ENCODE data around the gene RTN4RL1. TPM values are rescaled to one million over a fixed set of nuclear protein-coding genes. Genes with fewer than 3 reads are reported as not detected.
A peak's percentile ranks its signal among the peaks of the same experiment; 100 is the strongest.

RTN4RL1 gene
- total and polyA plus RNA-seq, 9 of the 15 experiments (the other 6 are each of a cell fraction or from before 2014, with no cell fraction given): 0.04 to 0.06 (median 0.04) TPM; not detected in 5

- H3K9ac ChIP-seq (ENCODE audit: insufficient read depth in 1 of 2, low read depth in 2 of 2, low read length in 2 of 2): peak overlapping the region; percentile 56 to 89
- peak overlapping the region; percentile 76 for H3K4me2 ChIP-seq (ENCODE audit: insufficient read depth, low read length)
- intact Hi-C loops (cut with micrococcal nuclease): loop anchor here (5.0 to 10.0 kb wide), 3 partner anchors 125 to 303 kb away; no protein-coding TSS in a partner anchor
- H3K79me2 ChIP-seq (ENCODE audit: control insufficient read depth, insufficient read depth, low read length): no peaks in the 10 kb centered on the region
- peak overlapping the region; percentile 59 for H3K4me3 ChIP-seq
- peak; percentile 70 for ATAC-seq
- no peaks in the 10 kb centered on the region for H4K20me1 ChIP-seq (replicated peaks; ENCODE audit: control insufficient read depth, insufficient read depth, low read length)
- ChIA-PET CTCF (ENCODE audit: low intra/inter-chr PET ratio) (no interaction called here), POLR2A (no interaction called here)
- no peaks in the 10 kb centered on the region for H3K27me3 ChIP-seq (ENCODE audit: control insufficient read depth in 2 of 2, insufficient read depth in 2 of 2, low read length in 2 of 2)
- in situ Hi-C loops (cut with MboI): no loop called here
- TSS peak; percentile 59 for BruUV-seq (replicated peaks)
- no peaks in the 10 kb centered on the region for H3K9me1 ChIP-seq (ENCODE audit: control insufficient read depth, insufficient read depth, low read length)
- H3K9me3 ChIP-seq (replicated peaks; ENCODE audit: control insufficient read depth, insufficient read depth, low read depth, low read length): no peaks in the 10 kb centered on the region
- peaks cover 8 to 35% of the 10 kb centered on the region in 2 experiments; a peak in 4 of 5 replicates for H3K4me1 ChIP-seq (replicated peaks in 1 of 2; ENCODE audit: control insufficient read depth in 2 of 2, insufficient read depth in 2 of 2, low read length in 2 of 2)
- 6% methylated on average over 22 of the region's 104 CpGs for WGBS (ENCODE audit: insufficient coverage, low coverage, missing lambda C conversion rate)
- H3K27ac ChIP-seq (ENCODE audit: extremely low read depth, low read depth, low read length): peak overlapping the region; percentile 70; the same call in 2 of the 3 replicates
- H3K36me3 ChIP-seq (ENCODE audit: control insufficient read depth, insufficient read depth, low read length): no peaks in the 10 kb centered on the region
- H2AFZ ChIP-seq (ENCODE audit: low read depth, low read length): peak overlapping the region; percentile 84
- peak; percentile 84 to 89 (median 88) for DNase-seq (ENCODE audit: extremely low read depth in 1 of 4, low spot score in 3 of 4)
- no peak for FAIRE-seq
- no peak for TF ChIP-seq ZNF165 (CRISPR knock-in tag; IDR thresholded peaks at IDR 0.05; ENCODE audit: borderline replicate concordance)
- TF ChIP-seq RBM22 (IDR thresholded peaks at IDR 0.05; ENCODE audit: low read depth, low read length, poor library complexity, severe bottlenecking): peak; percentile 89
- TF ChIP-seq MAZ (CRISPR knock-in tag; conservative IDR thresholded peaks at IDR 0.05 in 1 of 2, IDR thresholded peaks at IDR 0.05 in 1 of 2): 0 out of 4 replicates have a peak, but pooled peaks of 1 of the 2 experiments have one; percentile 6
- no peak for TF ChIP-seq HNRNPUL1 (IDR thresholded peaks at IDR 0.05; ENCODE audit: low read length)
- TF ChIP-seq ERF (CRISPR knock-in tag; IDR thresholded peaks at IDR 0.05): peak; percentile 23; the same call in 1 of the 2 replicates
- TF ChIP-seq RB1 (IDR thresholded peaks at IDR 0.05; ENCODE audit: low read depth): 0 out of 2 replicates have a peak, but pooled peaks have one; percentile 12
- peak; percentile 12; the same call in 1 of the 2 replicates for TF ChIP-seq L3MBTL2 (IDR thresholded peaks at IDR 0.05)
- TF ChIP-seq MAX (CRISPR knock-in tag; IDR thresholded peaks at IDR 0.05): peak; percentile 61
- TF ChIP-seq ZNF407 (IDR thresholded peaks at IDR 0.05; ENCODE audit: low read depth): no peak
- TF ChIP-seq MXD1 (CRISPR knock-in tag; IDR thresholded peaks at IDR 0.05; ENCODE audit: borderline replicate concordance, poor library complexity, severe bottlenecking): peak; percentile 74
Observed at GRCh38 chr17:2049333-2050299, 24.5 kb upstream of the RTN4RL1 start.
